Liver (tissue), 9 donors: ENCODE data around the gene DLEC1. TPM values are rescaled to one million over a fixed set of nuclear protein-coding genes. Genes with fewer than 3 reads are reported as not detected.
"Not testable (repeated sequence)": the region's sequence is repeated elsewhere in the genome, so short reads cannot be mapped to it uniquely, and the experiment has no call there.

ENCODE experiments used
- DNase-seq: peaks from one replicate; pipeline ENCODE4 v3.0.0-alpha.2; 2017; ENCODE audit warnings: low spot score
- H3K27ac ChIP-seq, 2 donors: one replicate each; pipeline ENCODE4 v1.7.0; 2013; ENCODE audit warnings: inconsistent platforms in 2 of 2, low read length in 2 of 2, control low read depth in 1 of 2, low read depth in 1 of 2, mild to moderate bottlenecking in 1 of 2
- H3K27me3 ChIP-seq, 4 donors: one replicate each; pipeline versions ENCODE4 v1.6.1 to v1.7.0; 2013; ENCODE audit warnings: low read length in 3 of 4, inconsistent platforms in 1 of 4, mild to moderate bottlenecking in 1 of 4, moderate library complexity in 1 of 4; ENCODE audit not compliant: control insufficient read depth in 4 of 4, insufficient read depth in 4 of 4
- H3K36me3 ChIP-seq, 4 donors: one replicate each; pipeline versions ENCODE4 v1.6.1 to v1.7.0; 2013; ENCODE audit warnings: low read length in 3 of 4, mild to moderate bottlenecking in 3 of 4, low read depth in 1 of 4, moderate library complexity in 1 of 4; ENCODE audit not compliant: control insufficient read depth in 4 of 4, insufficient read depth in 3 of 4
- H3K4me1 ChIP-seq, 4 donors: one replicate each; pipeline versions ENCODE4 v1.6.1 to v1.7.0; 2013; ENCODE audit warnings: low read length in 3 of 4, mild to moderate bottlenecking in 3 of 4, moderate library complexity in 1 of 4; ENCODE audit not compliant: control insufficient read depth in 4 of 4, insufficient read depth in 4 of 4
- H3K4me3 ChIP-seq, 3 donors: one replicate each; pipeline versions ENCODE4 v1.6.1 to v1.7.0; 2013; ENCODE audit warnings: low read length in 3 of 3, control low read depth in 1 of 3, low read depth in 1 of 3, mild to moderate bottlenecking in 1 of 3
- H3K9ac ChIP-seq, 2 donors: one replicate each; pipeline ENCODE4 v1.7.0; 2013; ENCODE audit warnings: low read length in 2 of 2, mild to moderate bottlenecking in 2 of 2, moderate library complexity in 2 of 2, control low read depth in 1 of 2, low read depth in 1 of 2
- H3K9me3 ChIP-seq, 4 donors: one replicate each; pipeline versions ENCODE4 v1.6.1 to v1.7.0; 2013; ENCODE audit warnings: low read length in 3 of 4; ENCODE audit not compliant: control insufficient read depth in 4 of 4
- CTCF ChIP-seq: fragments of 150-350 bp; IDR thresholded peaks from 2 replicates; pipeline ENCODE4 v1.5.1; 2017; ENCODE audit warnings: improper control_type of control experiment, low read depth, low read length; ENCODE audit not compliant: missing input control
- EGR1 ChIP-seq, 2 donors: IDR thresholded peaks; 2 replicates each; pipeline ENCODE4 v1.6.1; 2016 to 2018; ENCODE audit warnings: antibody characterized with exemption in 2 of 2, low read depth in 2 of 2
- FOXA1 ChIP-seq: IDR thresholded peaks from 2 replicates; pipeline ENCODE4 v1.6.1; 2016; ENCODE audit warnings: antibody characterized with exemption
- FOXA2 ChIP-seq: IDR thresholded peaks from 2 replicates; pipeline ENCODE4 v1.6.1; 2016; ENCODE audit warnings: antibody characterized with exemption
- GABPA ChIP-seq, 2 donors: IDR thresholded peaks in 1 of 2; conservative IDR thresholded peaks in 1 of 2; 2 replicates each; pipeline ENCODE4 v1.6.1; 2016; ENCODE audit warnings: antibody characterized with exemption in 2 of 2, mild to moderate bottlenecking in 1 of 2, moderate library complexity in 1 of 2
- HNF4A ChIP-seq, 2 donors: conservative IDR thresholded peaks; 2 replicates each; pipeline ENCODE4 v1.6.1; 2016; ENCODE audit warnings: antibody characterized with exemption in 2 of 2, mild to moderate bottlenecking in 2 of 2
- HNF4G ChIP-seq: IDR thresholded peaks from 2 replicates; pipeline ENCODE4 v1.6.1; 2016; ENCODE audit warnings: antibody characterized with exemption
- JUND ChIP-seq, 2 donors: IDR thresholded peaks; 2 replicates each; pipeline ENCODE4 v1.6.1; 2016; ENCODE audit warnings: antibody characterized with exemption in 2 of 2
- NR2F2 ChIP-seq: IDR thresholded peaks from 2 replicates; pipeline ENCODE4 v1.6.1; 2016; ENCODE audit warnings: antibody characterized with exemption
- RAD21 ChIP-seq, 2 donors: IDR thresholded peaks; 2 replicates each; pipeline ENCODE4 v1.6.1; 2016; ENCODE audit warnings: antibody characterized with exemption in 2 of 2, mild to moderate bottlenecking in 2 of 2
- RXRA ChIP-seq, 2 donors: IDR thresholded peaks; 2 replicates each; pipeline ENCODE4 v1.6.1; 2017 to 2018; ENCODE audit warnings: antibody characterized with exemption in 2 of 2, mild to moderate bottlenecking in 1 of 2
- SP1 ChIP-seq: IDR thresholded peaks from 2 replicates; pipeline ENCODE4 v1.6.1; 2018; ENCODE audit warnings: antibody characterized with exemption, mild to moderate bottlenecking
- TAF1 ChIP-seq: conservative IDR thresholded peaks from 2 replicates; pipeline ENCODE4 v1.6.1; 2016; ENCODE audit warnings: antibody characterized with exemption, mild to moderate bottlenecking
- ZBTB33 ChIP-seq: IDR thresholded peaks from 2 replicates; pipeline ENCODE4 v1.6.1; 2016; ENCODE audit warnings: antibody characterized with exemption
- WGBS: extraction: QIAGEN DNeasy Blood & Tissue Kit; methylation state at CpG from one replicate; pipeline ENCODE4 v1.1.7; 2013; 5-methylcytosine and 5-hydroxymethylcytosine counted together
- polyA plus RNA-seq, 2 donors: library from polyadenylated mRNA; stranded (reverse) in 1 of 2; unstranded in 1 of 2; fragments of 200-250 nt in 1 of 2; fragments of >200 nt in 1 of 2; fragmentation: Nextera tagmentation in 1 of 2; extraction: Ambion mirVana in 1 of 2; gene quantifications; one replicate each; pipeline versions ENCODE4 v1.2.1 to v1.2.3, GENCODE V29; 2013 to 2015
- total RNA-seq, 2 donors: library from RNA; depleted of rRNA; stranded (reverse); fragments of >200 nt; gene quantifications; one replicate each; pipeline ENCODE4 v1.2.3, GENCODE V29; 2014
- TF ChIP-seq, protein P1 (sequence below): IDR thresholded peaks from 2 replicates; pipeline ENCODE4 v1.6.1; 2016; ENCODE audit warnings: antibody characterized with exemption
- donor health status: healthy.
- donor health status: healthy.
- donor health status: healthy.
- donor health status: healthy.
- donor health status: healthy.

DLEC1 gene
- total and polyA plus RNA-seq, 4 donors, result 0.09 to 0.63 (median 0.30) TPM

DNA sequence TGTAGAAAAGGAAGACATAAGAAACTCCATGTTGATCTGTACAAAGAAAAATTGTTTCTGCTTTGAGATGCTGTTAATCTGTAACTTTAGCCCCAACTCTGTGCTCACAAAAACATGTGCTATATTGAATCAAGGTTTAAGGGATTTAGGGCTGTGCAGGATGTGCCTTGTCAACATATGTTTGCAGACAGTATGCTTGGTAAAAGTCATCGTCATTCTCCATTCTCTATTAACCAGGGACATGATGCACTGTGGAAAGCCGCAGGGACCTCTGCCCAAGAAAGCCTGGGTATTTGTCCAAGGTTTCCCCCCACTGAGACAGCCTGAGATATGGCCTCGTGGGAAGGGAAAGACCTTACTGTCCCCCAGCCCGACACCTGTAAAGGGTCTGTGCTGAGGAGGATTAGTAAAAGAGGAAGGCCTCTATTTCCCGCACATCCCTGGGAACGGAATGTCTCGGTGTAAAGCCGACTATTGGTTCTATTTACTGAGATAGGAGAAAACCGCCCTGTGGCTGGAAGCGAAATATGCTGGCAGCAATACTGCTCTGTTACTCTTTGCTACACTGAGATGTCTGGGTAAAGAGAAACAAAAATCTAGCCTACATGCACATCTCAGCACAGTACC is 95.6 kb downstream of the DLEC1 start:
- Histone ChIP-seq H3K27ac (peak overlapping the region; percentile 75 to 76), H3K4me3 (peak overlapping the region; percentile 14 to 97 (median 80)), H3K9ac (peak overlapping the region; percentile 83 to 95), H3K36me3 (peaks cover 9 to 22% (median 13%) of the 10 kb centered on the region in 4 donors), H3K4me1 (peaks cover 21 to 76% (median 67%) of the 10 kb centered on the region in 4 donors)
- not testable (repeated sequence) for H3K27me3 ChIP-seq, H3K9me3 ChIP-seq, DNase-seq
- TF ChIP-seq RAD21 (IDR thresholded peaks at IDR 0.05), result peak in 1 of 2 donors; percentile 10
- TF ChIP-seq, protein P1, sequence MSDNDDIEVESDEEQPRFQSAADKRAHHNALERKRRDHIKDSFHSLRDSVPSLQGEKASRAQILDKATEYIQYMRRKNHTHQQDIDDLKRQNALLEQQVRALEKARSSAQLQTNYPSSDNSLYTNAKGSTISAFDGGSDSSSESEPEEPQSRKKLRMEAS, result peak; percentile 15
- TF ChIP-seq TAF1, result peak; percentile 28
- peak; percentile 56 for TF ChIP-seq SP1
- TF ChIP-seq HNF4G, result peak; percentile 28
- TF ChIP-seq HNF4A (conservative IDR thresholded peaks at IDR 0.05), result peak in 1 of 2 donors; percentile 47
- 35% methylated on average over 10 of the region's 10 CpGs for WGBS

- peak overlapping the region; percentile 80 to 97 (median 87) for H3K4me3 ChIP-seq
- H3K36me3 ChIP-seq, result peaks cover 4 to 18% (median 14%) of the 10 kb centered on the region in 4 donors
- peak overlapping the region; percentile 76 to 85 for H3K27ac ChIP-seq
- H3K27me3 ChIP-seq, DNase-seq, H3K9me3 ChIP-seq: not testable (repeated sequence)
- H3K9ac ChIP-seq, result peak overlapping the region; percentile 83 to 95
- peaks cover 21 to 76% (median 65%) of the 10 kb centered on the region in 4 donors for H3K4me1 ChIP-seq
- WGBS, result 20% methylated on average over 10 of the region's 10 CpGs
Measured at GRCh38 chr3:38135621-38136277, 96.7 kb downstream of the DLEC1 start.

GRCh38 chr3:38136393-38136776 is 97.4 kb downstream of the DLEC1 start:
- DNase-seq, result no peak
- Histone ChIP-seq H3K4me1 (peaks cover 17 to 69% (median 58%) of the 10 kb centered on the region in 4 donors), H3K9me3 (no peaks in the 10 kb centered on the region), H3K36me3 (peaks cover 3 to 20% (median 18%) of the 10 kb centered on the region in 4 donors), H3K4me3 (peak overlapping the region; percentile 80 to 97 (median 87)), H3K27ac (peak overlapping the region; percentile 76 to 85), H3K9ac (peak overlapping the region; percentile 83 to 95), H3K27me3 (no peaks in the 10 kb centered on the region)
- under 1% methylated on average over 20 of the region's 20 CpGs for WGBS
- no peak for TF ChIP-seq FOXA1
- no peak for TF ChIP-seq FOXA2
- TF ChIP-seq, protein P1, result no peak
- peak; percentile 45 for TF ChIP-seq NR2F2
- no peak for TF ChIP-seq CTCF
- TF ChIP-seq RXRA (IDR thresholded peaks at IDR 0.05), result no peak
- TF ChIP-seq TAF1, result no peak
- no peak for TF ChIP-seq ZBTB33
- no peak for TF ChIP-seq EGR1 (IDR thresholded peaks at IDR 0.05; ENCODE audit: low read depth in 2 of 2)
- no peak for TF ChIP-seq JUND (IDR thresholded peaks at IDR 0.05)
- no peak for TF ChIP-seq GABPA (IDR thresholded peaks at IDR 0.05 in 1 of 2, conservative IDR thresholded peaks at IDR 0.05 in 1 of 2)
- no peak for TF ChIP-seq HNF4G
- TF ChIP-seq HNF4A (conservative IDR thresholded peaks at IDR 0.05), result peak in 1 of 2 donors; percentile 11
- no peak for TF ChIP-seq RAD21 (IDR thresholded peaks at IDR 0.05)
